HG03060 (cell line): ENCODE data around the gene NINJ2.

Experiments
- ATAC-seq: cut with Tn5 transposase; IDR thresholded peaks from one replicate; pipeline ENCODE4 v1.9.1; 2021; ENCODE audit warnings: low read depth, moderate number of reproducible peaks; ENCODE audit not compliant: unreplicated experiment

Gene NINJ2

DNA sequence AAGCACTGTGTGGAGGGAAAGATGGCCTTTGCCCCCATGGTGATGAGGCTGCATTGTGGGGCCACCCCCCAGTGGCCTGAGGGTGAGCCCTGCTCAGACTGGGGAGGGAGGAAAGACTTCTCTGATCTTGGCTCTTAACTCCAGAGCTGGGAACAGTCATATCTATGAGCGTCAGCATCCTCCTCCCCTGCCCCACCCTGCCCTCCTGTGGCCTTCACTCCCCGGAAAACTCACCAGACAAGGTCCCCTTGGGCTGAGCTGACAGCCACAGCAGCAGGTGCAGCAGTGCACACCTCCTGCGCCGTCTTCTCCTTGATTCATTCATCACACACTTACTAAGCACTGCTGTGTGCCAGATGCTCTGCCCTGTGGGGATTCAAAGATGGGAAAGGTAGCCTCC, 104.7 kb downstream of the NINJ2 start:
- ATAC-seq, result no peak

- ATAC-seq, result no peak
These were observed 106.7 kb downstream of the NINJ2 start for GRCh38 chr12:556498-556897.

DNA sequence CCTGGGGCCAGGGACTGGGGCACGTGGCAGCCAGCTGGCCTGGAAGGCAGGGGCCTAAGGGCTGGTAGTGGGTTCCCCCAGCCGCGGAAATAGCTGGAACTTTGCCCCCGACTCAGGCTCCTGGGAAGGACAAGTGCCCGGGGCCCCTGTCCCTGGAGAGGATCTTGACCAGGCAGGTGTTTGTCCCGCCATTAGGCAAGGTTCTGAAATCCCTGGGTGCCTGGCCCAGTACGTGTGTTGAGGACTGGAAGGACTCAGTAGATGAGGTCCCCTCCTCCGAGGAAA, 109.3 kb downstream of the NINJ2 start:
- no peak for ATAC-seq

DNA sequence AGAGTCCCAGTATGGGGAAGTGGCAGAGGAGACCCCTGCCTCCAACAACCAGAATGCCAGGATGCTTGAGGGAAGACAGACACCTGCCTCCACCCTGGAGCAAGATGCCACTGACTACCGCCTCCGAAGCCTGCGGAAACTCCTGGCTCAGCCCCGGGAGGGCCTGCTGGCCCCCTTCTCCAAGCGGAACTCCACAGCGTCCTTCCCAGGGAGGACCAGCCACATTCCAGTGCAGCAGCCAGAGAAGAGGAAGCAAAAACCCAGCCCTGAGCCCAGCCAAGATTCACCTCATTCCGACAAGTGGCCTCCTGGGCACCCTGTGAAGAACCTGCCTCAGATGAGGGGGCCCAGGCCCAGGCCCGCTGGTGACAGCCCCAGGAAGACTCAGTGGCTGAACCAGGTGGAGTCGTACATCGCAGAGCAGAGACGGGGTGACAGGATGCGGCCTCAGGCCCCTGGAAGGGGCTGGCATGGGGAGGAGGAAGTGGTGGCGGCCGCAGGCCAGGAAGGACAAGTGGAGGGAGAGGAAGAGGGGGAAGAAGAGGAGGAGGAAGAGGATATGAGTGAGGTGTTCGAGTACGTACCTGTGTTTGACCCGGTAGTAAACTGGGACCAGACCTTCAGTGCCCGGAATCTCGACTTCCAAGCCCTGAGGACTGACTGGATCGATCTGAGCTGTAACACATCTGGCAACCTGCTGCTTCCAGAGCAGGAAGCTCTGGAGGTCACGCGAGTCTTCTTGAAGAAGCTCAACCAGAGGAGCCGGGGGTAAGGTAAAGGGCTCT, 109.8 kb downstream of the NINJ2 start:
- ATAC-seq, result no peak

DNA sequence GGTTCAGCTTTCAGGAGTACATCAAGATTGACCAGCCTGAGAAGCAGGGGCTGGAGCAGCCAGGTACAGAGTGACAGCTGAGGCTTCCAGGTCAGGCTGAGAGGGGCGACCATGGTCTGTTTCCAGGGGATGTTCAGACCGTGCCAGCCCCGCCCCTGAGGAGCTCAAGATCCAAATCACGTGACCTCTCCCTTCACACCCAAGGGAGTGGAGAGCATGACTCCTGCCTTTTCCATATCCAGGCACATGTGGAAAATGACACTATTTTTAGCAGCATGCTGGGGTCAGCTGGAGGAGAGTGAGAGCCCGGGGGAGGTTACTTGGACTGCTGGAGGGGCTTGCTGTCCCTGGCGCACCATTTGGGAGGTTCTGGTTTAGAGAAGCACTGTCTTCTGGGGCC, 110.8 kb downstream of the NINJ2 start:
- ATAC-seq, result no peak

DNA sequence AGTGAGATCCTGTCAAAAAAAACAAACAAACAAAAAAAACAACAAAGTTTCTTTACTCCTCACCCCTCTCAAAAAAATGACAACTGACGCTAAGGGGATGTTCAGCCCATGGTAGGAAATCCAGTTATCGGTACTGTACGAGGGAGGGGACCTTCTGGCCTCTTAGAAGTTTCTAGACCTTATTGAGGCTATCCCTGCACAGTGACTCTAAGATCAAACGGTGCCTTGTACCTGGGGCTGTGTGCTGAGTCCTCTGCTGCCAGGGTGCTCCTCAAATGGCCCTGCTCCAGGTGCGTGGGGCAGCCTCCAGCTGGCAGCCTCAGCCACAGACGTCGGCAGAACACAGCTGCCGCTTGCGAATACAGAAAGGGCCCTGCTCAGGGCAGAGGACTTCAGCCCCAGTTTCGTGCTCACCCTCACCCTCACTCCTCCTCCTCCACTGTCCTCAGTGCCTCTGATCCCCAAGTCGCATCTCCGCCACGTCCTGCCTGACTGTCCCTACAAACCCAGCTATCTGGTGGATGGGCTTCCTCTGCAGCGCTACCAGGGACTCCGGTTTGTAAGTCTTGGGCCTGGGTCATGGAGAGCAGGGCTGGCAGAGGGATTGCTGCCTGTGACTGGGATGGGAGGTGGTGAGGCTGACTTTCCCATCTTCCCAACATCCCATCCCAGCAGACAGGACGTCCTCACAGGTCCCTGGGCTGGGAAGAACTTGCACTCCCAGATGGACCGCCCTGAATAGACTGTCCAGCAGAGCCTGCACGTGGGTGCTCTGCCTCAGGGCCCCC, 112.6 kb downstream of the NINJ2 start:
- no peak for ATAC-seq

- no peak for ATAC-seq
These were observed 113.7 kb downstream of the NINJ2 start for GRCh38 chr12:549476-550082.

DNA sequence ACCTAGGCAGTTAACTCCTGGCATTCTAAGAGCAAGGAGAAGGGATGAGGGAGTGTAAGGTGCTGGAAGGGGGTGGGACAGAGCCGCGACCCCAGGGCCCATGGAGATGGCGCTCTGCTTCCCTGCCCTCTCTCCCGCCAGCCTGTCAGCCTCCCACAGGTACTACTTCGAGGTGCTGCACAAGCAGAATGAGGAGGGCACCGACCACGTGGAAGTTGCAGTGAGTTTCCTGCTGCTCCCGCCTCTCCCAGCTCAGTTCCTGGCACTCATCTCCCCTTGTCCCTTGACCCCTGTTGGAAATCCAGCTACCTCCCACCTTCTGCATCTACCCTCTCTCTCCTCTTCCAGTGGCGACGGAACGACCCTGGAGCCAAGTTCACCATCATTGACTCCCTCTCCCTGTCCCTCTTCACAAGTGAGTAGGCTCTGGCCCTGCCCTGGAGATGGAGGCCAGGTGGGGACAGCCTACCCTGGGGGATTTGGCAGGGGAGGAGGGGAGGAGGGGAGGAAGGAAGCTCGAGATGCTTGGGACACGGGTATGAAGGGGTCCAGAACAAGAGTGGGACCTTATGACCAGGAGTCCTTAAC, 115.3 kb downstream of the NINJ2 start:
- no peak for ATAC-seq

DNA sequence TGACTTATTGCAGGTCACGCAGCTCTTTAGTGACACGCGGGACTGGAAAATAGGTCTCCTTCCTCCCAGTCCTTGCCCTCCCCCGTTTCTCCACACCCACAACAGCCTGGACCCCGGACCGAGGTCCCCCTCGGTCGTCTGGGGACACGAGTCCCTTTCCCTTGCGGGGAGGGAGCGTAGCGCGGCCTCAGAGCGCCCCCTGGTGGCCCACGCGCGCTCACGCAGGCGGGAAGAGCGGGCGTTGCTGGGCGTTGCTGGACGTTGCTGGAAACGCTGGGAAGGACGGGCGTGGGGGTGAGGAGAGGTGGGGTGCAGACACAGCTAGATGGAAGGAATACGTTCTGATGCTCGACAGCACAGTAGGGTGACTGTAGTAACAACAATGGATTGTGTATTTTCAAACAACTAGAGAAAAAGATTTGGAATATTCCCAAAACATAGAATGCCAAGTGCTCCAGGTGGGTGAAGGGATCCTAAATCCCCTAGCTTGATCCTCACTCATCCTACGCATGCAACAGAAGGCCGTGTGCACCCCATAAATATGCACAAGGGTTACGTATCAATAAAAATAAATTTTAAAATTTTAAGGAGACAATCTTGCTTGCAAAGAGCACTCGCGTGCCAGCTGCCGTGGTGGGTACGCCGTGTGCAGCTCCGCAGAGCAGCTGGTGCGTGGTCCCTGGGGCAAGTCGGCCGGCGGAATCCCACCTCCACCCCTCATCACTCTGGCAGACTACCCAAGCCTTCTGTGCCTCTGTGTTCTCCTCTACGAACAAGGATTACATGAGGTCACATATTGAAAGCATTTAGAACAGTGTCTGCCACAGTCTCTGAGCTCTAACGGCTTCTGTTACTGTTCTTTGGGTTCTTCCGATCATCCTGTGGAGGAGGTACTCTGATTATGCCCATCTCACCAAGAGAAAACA, 116.1 kb downstream of the NINJ2 start:
- ATAC-seq, result no peak

DNA sequence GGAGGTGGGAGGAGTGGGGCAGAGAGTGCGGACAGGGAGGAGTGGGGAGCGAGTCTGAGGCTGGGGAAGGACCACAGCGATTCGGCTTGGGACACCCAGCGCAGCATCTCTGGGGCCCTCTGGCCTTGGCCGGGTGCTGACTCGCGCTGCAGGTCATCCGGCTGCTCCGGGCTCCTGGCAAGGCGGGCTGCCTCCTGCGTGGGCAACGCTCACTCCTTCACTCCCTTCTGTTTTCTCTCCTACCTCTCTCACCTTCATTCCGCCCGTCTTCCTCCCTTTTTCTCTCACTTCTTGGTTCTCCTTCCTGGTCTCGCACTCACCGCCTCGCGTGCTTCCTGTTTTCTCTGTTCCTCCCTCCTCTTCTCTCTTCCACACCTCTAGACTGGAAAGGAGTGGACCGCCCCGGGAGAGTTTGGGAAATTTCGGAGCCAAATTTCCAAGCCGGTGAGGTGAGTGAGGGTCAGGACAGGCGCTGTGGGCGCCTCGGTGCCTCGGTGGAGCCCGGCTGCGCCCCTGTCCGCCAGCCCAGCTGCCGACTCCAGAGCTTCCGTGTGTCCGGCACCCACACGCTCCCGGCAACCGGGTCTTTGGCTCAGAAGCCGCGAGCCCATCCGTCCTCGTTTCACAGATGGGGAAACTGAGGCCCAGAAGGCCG, 116.9 kb downstream of the NINJ2 start:
- no peak for ATAC-seq

DNA sequence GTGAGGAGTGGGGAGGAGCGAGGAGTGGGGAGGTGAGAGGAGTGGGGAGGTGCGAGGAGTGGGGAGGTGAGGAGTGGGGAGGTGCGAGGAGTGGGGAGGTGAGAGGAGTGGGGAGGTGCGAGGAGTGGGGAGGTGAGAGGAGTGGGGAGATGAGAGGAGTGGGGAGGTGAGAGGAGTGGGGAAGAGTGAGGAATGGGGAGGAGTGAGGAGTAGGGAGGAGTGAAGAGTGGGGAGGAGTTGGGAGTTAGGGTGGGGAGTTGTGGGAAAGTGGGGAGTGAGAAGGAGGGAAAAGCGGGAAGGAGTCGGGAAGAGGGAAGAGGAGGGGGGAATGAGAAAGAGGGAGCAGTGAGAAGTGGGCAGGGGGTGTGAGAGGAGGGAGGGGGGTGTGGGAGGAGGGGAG, 117.4 kb downstream of the NINJ2 start:
- no peak for ATAC-seq

- no peak for ATAC-seq
These were observed 118.2 kb downstream of the NINJ2 start for GRCh38 chr12:544941-545635.

DNA sequence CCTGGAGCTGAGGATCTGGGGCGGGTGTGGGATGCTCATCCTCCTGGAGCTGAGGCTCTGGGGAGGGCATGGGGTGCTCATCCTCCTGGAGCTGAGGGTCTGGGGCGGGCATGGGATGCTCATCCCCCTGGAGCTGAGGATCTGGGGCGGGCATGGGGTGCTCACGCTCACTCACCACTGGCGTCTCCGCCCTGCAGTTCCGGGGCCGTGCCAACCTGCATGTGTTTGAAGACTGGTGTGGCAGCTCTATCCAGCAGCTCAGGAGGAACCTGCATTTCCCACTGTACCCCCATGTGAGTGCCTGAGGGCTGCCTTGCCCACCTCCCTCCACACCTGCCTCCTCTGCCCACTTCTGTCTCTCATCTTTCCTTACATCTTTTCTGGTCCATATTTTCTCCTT, 119.1 kb downstream of the NINJ2 start:
- no peak for ATAC-seq

- ATAC-seq, result no peak
These were observed 120.2 kb downstream of the NINJ2 start for GRCh38 chr12:543114-543451.

DNA sequence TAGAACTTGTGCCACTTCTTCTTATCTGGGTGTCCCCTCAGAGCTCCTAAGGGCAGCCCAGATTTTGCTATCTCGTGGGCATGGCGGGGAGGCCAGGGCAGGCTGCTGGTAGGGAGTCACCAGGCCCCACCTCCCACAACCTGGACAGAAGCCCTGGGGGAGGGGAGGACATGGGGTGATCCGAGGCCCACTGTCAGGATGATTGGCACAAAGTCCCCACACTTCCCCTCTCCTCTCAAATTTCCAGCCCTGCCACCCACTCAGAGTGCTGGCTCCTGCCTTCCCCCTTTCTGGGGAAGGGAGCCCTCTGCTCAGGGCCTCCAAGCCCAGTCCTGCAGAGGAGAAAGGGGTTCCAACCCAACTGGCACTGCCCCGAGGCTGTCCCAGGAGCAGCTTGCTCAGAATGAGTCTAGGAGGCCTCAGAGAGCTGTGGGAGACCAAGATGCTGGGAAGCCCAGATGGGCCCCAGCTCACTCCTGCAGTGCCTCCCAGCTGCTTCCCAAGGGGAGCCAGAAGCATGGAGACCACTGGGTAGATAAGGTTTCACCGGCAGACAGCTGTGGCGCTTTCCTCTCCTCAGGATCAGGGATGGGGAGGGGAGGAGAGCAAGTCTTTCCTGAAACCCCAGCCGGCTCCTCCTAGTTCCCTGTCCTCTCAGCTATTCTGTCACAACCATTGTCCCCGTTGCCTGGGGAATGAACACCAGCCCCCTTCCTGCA, 120.7 kb downstream of the NINJ2 start:
- ATAC-seq, result no peak

GRCh38 chr12:541676-542324, 121.4 kb downstream of the NINJ2 start:
- ATAC-seq, result no peak

DNA sequence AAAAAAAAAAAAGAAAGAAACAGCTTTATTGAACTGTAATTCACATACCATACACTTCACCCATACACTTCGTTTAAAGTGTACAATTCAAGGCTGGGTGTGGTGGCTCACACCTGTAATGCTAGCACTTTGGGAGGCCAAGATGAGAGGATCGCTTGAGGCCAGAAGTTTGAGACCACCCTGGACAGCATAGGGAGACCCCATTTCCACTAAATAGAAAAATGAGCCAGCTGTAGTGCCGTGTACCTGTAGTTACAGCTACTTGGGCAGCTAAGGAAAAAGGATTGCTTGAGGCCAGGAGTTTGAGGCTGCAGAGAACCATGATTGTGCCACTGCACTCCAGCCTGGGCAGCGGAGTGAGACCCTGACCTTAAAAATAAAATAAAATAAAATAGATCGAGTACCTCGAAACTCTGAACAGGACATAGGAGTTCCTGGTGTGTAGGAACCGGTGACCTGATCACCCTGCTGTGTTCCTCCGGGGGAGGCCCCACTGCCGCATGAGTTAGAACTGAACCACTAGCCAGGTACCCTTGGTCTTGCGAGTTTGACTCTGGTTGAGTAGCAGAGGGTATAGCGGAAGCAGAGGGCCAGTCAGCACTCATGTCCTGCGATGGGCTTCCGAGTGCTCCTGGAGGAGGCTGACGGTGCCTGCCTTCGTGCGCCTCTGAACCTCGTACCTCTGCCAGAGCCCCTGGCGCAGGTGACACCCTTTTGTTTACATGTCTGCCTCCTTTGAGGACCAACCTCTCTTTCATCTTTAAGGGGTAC, 123.5 kb downstream of the NINJ2 start:
- no peak for ATAC-seq
